ENCODE measurements around the gene ABCA7. TPM values are rescaled to one million over a fixed set of nuclear protein-coding genes. Genes with fewer than 3 reads are reported as not detected.

ABCA7 gene
- total RNA-seq, 3 donors from 2014 or later (not counting 1 experiment from before 2014, with no cell fraction given): 73.3 to 149 (median 121) TPM

DNA sequence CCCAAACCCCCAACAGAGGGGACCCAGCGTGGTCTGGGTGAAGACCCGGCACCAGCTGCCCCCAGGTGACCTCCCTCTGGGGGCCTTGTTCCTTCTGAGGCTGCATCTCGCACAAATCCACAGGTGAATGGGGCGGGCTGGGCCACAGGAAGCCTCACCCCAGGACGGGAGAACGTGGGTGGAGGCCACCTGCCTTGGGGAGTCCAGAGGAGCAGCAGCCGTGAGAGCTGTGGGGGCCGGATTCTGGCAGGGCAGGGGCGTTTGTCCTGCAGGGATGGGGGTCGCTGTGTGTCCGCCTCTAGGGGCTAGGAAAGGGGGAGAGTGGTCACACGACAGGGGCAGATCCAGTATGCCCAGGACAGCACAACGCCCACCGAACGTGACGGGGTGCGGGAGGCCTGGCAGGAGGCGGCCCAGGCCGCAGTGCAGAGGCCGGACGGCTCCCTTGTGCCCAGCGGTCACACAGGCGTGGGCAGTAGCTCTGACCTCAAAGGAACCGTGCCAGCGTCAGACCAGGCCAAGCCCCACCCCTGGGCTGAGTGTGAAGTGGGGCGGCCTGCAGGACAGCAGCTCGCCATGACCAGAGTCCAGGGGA, 48.6 kb downstream of the ABCA7 start:
- no peak overlapping the region for H3K4me3 ChIP-seq (ENCODE audit: low read length)
- peak overlapping the region; percentile 70 for H3K27ac ChIP-seq (ENCODE audit: low read length)
- WGBS (ENCODE audit: insufficient coverage): 60% methylated on average over 27 of the region's 27 CpGs
- intact Hi-C loops (cut with micrococcal nuclease): loop anchor here (1.0 kb wide), 1 partner anchor 11 kb away; no protein-coding TSS in a partner anchor
- H3K27ac Mint-ChIP-seq: peak overlapping the region; percentile 78 to 87
- peak overlapping the region; percentile 35 for H3K4me3 Mint-ChIP-seq
- no peaks in the 10 kb centered on the region for H3K9me3 Mint-ChIP-seq
- ATAC-seq: peak in 2 of 3 donors; percentile 10 to 11
- H3K27me3 ChIP-seq (ENCODE audit: control insufficient read depth, insufficient read depth, low read length): no peaks in the 10 kb centered on the region
- no peaks in the 10 kb centered on the region for H3K36me3 Mint-ChIP-seq
- H3K9me3 ChIP-seq (ENCODE audit: control insufficient read depth, insufficient read depth, low read length): no peaks in the 10 kb centered on the region
- H3K27me3 Mint-ChIP-seq (ENCODE audit: low read depth in 2 of 2): no peaks in the 10 kb centered on the region
- H3K36me3 ChIP-seq (ENCODE audit: control insufficient read depth, insufficient read depth, low read length): peaks cover 68% of the 10 kb centered on the region
- TF ChIP-seq, protein P1, sequence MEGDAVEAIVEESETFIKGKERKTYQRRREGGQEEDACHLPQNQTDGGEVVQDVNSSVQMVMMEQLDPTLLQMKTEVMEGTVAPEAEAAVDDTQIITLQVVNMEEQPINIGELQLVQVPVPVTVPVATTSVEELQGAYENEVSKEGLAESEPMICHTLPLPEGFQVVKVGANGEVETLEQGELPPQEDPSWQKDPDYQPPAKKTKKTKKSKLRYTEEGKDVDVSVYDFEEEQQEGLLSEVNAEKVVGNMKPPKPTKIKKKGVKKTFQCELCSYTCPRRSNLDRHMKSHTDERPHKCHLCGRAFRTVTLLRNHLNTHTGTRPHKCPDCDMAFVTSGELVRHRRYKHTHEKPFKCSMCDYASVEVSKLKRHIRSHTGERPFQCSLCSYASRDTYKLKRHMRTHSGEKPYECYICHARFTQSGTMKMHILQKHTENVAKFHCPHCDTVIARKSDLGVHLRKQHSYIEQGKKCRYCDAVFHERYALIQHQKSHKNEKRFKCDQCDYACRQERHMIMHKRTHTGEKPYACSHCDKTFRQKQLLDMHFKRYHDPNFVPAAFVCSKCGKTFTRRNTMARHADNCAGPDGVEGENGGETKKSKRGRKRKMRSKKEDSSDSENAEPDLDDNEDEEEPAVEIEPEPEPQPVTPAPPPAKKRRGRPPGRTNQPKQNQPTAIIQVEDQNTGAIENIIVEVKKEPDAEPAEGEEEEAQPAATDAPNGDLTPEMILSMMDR (IDR thresholded peaks at IDR 0.05): no peak
- peaks cover 48% of the 10 kb centered on the region for H3K4me1 ChIP-seq (ENCODE audit: control insufficient read depth, insufficient read depth, low read length)
- H3K4me1 Mint-ChIP-seq: peaks cover 19 to 35% of the 10 kb centered on the region in 2 donors
- DNase-seq: peak in 1 of 2 donors; percentile 56

DNA sequence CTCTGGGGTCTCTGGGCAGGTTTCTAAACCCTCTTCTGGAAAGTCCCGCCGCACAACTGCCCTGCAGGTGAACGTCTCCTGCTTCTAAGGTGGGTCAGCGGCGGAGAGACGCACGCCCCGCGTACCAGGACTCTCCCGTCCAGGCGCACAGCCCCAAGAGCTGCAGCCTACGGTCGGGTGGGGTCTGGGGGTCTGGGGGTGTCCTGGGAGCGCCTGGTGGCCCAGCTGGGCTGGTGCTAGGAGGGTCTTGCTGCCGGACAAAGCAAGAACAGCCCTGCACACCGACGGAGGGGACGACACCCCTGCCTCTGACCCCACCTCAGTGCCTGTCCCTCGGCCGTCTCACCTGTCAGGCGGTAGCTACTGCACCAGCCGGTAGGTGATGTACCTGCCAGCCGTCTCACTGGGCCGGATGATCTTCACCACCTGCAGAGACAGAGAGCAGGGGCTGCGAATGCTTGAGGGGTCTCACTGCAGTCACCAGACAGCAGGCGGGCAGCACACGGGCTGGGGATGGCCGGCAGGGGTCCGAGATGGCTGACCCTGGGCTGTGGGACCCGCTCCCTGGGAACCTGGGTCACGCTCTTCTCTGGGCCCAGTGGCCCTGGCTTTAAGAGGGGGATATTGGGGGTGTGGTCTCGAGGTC, 49.3 kb downstream of the ABCA7 start:
- 93% methylated on average over 32 of the region's 32 CpGs for WGBS (ENCODE audit: insufficient coverage)
- Histone ChIP-seq H3K27ac (ENCODE audit: low read length) (peak overlapping the region; percentile 70), H3K9me3 (ENCODE audit: control insufficient read depth, insufficient read depth, low read length) (no peaks in the 10 kb centered on the region), H3K36me3 (ENCODE audit: control insufficient read depth, insufficient read depth, low read length) (peaks cover 61% of the 10 kb centered on the region), H3K27me3 (ENCODE audit: control insufficient read depth, insufficient read depth, low read length) (no peaks in the 10 kb centered on the region), H3K4me3 (ENCODE audit: low read length) (no peak overlapping the region), H3K4me1 (ENCODE audit: control insufficient read depth, insufficient read depth, low read length) (peaks cover 55% of the 10 kb centered on the region)
- DNase-seq: peak in 1 of 2 donors; percentile 42
- no peak for ATAC-seq
- intact Hi-C loops (cut with micrococcal nuclease): no loop called here
- TF ChIP-seq, protein P1 (IDR thresholded peaks at IDR 0.05): no peak
- H3K4me1 Mint-ChIP-seq: peaks cover 19 to 39% of the 10 kb centered on the region in 2 donors
- peak overlapping the region; percentile 21 for H3K4me3 Mint-ChIP-seq
- H3K27me3 Mint-ChIP-seq (ENCODE audit: low read depth in 2 of 2): no peaks in the 10 kb centered on the region
- H3K27ac Mint-ChIP-seq: peak overlapping the region in 1 of 2 donors; percentile 87
- no peaks in the 10 kb centered on the region for H3K9me3 Mint-ChIP-seq
- H3K36me3 Mint-ChIP-seq: no peaks in the 10 kb centered on the region

DNA sequence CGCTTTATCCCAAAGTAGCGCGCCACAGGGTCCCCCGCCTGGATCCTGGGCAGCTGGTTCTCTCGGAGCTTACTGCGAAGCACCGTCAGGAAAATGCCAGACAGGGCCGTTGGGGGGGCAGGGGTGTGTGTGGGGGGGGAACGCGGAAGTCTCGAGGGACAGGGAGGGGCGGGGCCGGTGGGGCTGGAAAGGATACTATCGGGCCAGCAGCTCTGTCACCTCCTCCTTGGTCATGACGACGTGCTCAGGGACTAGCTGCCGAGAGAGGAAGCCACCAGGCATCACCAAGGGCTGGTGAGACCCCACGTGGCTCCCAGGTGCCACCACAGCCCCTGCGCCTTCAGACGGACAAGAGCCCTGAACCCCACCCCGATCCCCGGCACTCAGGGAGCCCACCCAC, 50.0 kb downstream of the ABCA7 start:
- Mint-ChIP-seq H3K27me3 (ENCODE audit: low read depth in 2 of 2) (no peaks in the 10 kb centered on the region), H3K27ac (peak overlapping the region in 1 of 2 donors; percentile 87), H3K4me3 (no peak overlapping the region), H3K9me3 (no peaks in the 10 kb centered on the region), H3K36me3 (no peaks in the 10 kb centered on the region), H3K4me1 (peaks cover 18 to 43% of the 10 kb centered on the region in 2 donors)
- Histone ChIP-seq H3K4me1 (ENCODE audit: control insufficient read depth, insufficient read depth, low read length) (peaks cover 62% of the 10 kb centered on the region), H3K36me3 (ENCODE audit: control insufficient read depth, insufficient read depth, low read length) (peaks cover 55% of the 10 kb centered on the region), H3K4me3 (ENCODE audit: low read length) (no peak overlapping the region), H3K27me3 (ENCODE audit: control insufficient read depth, insufficient read depth, low read length) (no peaks in the 10 kb centered on the region), H3K27ac (ENCODE audit: low read length) (no peak overlapping the region), H3K9me3 (ENCODE audit: control insufficient read depth, insufficient read depth, low read length) (no peaks in the 10 kb centered on the region)
- intact Hi-C loops (cut with micrococcal nuclease): no loop called here
- ATAC-seq (peak; percentile 21 to 37 (median 36)), DNase-seq (peak in 1 of 2 donors; percentile 76)
- TF ChIP-seq, protein P1 (IDR thresholded peaks at IDR 0.05): no peak
- WGBS (ENCODE audit: insufficient coverage): 70% methylated on average over 22 of the region's 22 CpGs
